Stimulated activated naive B cell treated with anti-CD40 and anti-IgM and Interleukin-4, amounts not matched to agents 10 μg/mL and 1 μg/mL and 100 μg/mL, for 72 hours (primary cell): ENCODE data around the gene MRPL41.
"Not testable (repeated sequence)": the region's sequence is repeated elsewhere in the genome, so short reads cannot be mapped to it uniquely, and the experiment has no call there.

Experiments
- ATAC-seq, 2 donors: fragments of 150-1000 bp; cut with Tn5 transposase; replicated peaks; 2 replicates each; pipeline ENCODE4 v1.10.0; 2021; ENCODE audit warnings: moderate library complexity in 1 of 2
- DNase-seq: peaks from one replicate; pipeline ENCODE4 v3.0.0; 2021
- H3K27ac Mint-ChIP-seq: one replicate; pipeline ENCODE4 v1.8.0; 2022; ENCODE audit warnings: mild to moderate bottlenecking, mixed read lengths
- H3K27me3 Mint-ChIP-seq, 2 donors: one replicate each; pipeline ENCODE4 v1.8.0; 2022; ENCODE audit warnings: mixed read lengths in 2 of 2
- H3K36me3 Mint-ChIP-seq, 2 donors: one replicate each; pipeline ENCODE4 v1.8.0; 2022; ENCODE audit warnings: mixed read lengths in 2 of 2, mild to moderate bottlenecking in 1 of 2
- H3K4me1 Mint-ChIP-seq, 2 donors: one replicate each; pipeline ENCODE4 v1.8.0; 2022; ENCODE audit warnings: mixed read lengths in 2 of 2, mild to moderate bottlenecking in 1 of 2
- H3K4me3 Mint-ChIP-seq, 2 donors: one replicate each; pipeline ENCODE4 v1.8.0; 2022; ENCODE audit warnings: mild to moderate bottlenecking in 2 of 2, mixed read lengths in 2 of 2, moderate library complexity in 1 of 2
- H3K9me3 Mint-ChIP-seq, 2 donors: one replicate each; pipeline ENCODE4 v1.8.0; 2022; ENCODE audit warnings: mixed read lengths in 2 of 2, mild to moderate bottlenecking in 1 of 2

Gene MRPL41

GRCh38 chr9:137515338-137515724, 36.3 kb upstream of the MRPL41 start:
- Mint-ChIP-seq H3K36me3 (peaks cover 0 to 4% of the 10 kb centered on the region in 2 donors), H3K4me1 (peaks cover 4 to 12% of the 10 kb centered on the region in 2 donors), H3K27ac (no peak overlapping the region), H3K27me3 (no peaks in the 10 kb centered on the region), H3K4me3 (no peak overlapping the region), H3K9me3 (no peaks in the 10 kb centered on the region)
- ATAC-seq = no peak
- DNase-seq = no peak

DNA sequence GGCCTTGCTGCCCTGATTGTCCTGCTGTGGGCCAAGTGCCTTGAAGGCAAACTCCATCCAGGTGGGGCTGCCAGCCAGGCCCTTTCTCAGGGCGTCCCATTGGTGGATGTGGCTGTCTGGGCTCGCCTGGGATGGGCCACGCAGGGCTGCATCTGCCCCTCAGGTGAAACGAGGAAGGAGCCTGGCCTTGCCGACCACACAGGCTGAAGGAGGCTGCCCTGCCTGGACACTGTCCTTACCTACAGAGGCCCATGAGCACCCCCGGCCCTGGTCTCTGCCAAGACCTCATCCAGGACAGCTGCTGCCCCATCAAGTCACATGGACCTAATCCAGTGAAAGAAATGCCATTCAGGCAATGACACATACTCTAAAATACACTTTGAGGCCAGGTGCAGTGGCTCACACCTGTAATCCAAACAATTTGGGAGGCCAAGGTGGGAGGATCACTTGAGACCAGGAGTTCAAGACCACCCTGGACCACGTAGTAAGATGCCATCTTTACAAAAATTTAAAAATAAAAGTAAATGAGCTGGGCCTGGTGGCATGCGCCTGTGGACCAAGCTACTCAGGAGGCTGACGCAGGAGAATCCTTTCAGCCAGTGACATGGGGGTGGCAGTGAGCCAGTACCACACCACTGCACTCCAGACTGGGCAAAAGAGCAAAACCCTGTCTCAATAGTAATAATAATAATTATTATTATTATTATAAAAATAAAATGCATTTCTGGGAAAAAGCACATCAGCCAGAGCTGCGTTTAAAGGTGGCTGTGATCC, 35.3 kb upstream of the MRPL41 start:
- H3K9me3 Mint-ChIP-seq = no peaks in the 10 kb centered on the region
- peaks cover 4 to 12% of the 10 kb centered on the region in 2 donors for H3K4me1 Mint-ChIP-seq
- no peak overlapping the region for H3K4me3 Mint-ChIP-seq
- no peaks in the 10 kb centered on the region for H3K27me3 Mint-ChIP-seq
- ATAC-seq = no peak
- H3K27ac Mint-ChIP-seq = no peak overlapping the region
- H3K36me3 Mint-ChIP-seq = peaks cover 0 to 8% of the 10 kb centered on the region in 2 donors
- DNase-seq = no peak

GRCh38 chr9:137518661-137519459, 32.8 kb upstream of the MRPL41 start:
- ATAC-seq, H3K4me3 Mint-ChIP-seq, H3K27ac Mint-ChIP-seq, H3K9me3 Mint-ChIP-seq, H3K4me1 Mint-ChIP-seq, H3K27me3 Mint-ChIP-seq, H3K36me3 Mint-ChIP-seq, DNase-seq: not testable (repeated sequence)

DNA sequence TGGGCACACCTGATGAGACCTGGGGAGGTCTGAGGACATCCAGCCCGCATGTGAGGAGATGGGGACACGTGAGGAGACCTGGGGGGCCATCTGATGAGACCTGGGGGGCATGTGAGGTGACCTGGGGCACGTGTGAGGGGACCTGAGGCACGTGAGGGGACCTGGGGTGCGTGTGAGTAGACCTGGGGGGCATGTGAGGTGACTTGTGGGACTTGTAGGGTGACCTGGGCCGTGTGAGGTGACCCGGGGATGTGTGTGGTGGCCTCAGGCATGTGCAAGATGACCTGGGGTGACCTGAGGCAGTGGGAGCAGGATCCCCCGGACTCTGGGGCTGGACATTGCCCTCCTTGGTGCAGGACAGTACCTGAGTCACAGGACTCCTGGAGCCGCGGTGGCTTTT, 32.1 kb upstream of the MRPL41 start:
- H3K4me3 Mint-ChIP-seq = no peak overlapping the region
- H3K27ac Mint-ChIP-seq = no peak overlapping the region
- H3K9me3 Mint-ChIP-seq = no peaks in the 10 kb centered on the region

DNA sequence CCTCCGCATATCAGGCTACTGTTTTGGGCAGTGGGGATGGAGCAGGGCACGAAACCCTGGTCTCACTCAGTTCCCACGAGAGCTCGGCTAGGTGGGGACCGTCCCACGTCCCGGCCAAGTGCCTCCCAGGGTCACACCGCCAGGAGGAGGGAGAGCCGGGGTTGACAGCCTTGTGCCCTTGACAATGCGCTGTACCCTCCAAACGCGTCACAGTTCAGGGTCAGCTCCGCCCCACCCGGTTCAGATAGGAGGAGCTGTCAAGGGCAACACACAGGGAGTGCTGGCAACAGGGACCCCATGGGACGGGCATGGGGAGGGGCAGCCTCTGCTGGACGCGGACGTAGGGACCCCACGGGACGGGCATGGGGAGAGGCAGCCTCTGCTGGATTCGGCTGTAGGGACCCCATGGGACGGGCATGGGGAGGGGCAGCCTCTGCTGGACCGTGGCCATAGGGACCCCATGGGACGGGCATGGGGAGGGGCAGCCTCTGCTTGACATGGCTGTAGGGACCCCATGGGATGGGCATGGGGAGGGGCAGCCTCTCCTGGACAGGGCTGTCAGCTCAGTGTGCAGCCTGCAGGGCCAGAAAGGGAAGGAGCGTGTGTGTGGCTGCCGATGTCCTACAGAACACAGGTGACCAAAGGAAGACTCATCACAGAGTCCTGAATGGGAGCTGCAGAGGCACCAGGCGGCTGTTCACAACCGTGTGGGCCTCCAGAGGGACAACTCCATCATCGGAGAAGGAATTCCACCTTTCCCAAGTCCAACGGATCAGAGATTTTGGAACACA, 30.9 kb upstream of the MRPL41 start:
- peaks cover 3 to 8% of the 10 kb centered on the region in 2 donors for H3K36me3 Mint-ChIP-seq
- H3K4me3 Mint-ChIP-seq = no peak overlapping the region
- ATAC-seq (no peak), DNase-seq (no peak)
- no peak overlapping the region for H3K27ac Mint-ChIP-seq
- no peaks in the 10 kb centered on the region for H3K27me3 Mint-ChIP-seq
- no peaks in the 10 kb centered on the region for H3K9me3 Mint-ChIP-seq
- peaks cover 4 to 8% of the 10 kb centered on the region in 2 donors for H3K4me1 Mint-ChIP-seq

More for the DNA sequence above, 32.1 kb upstream of the MRPL41 start:
- Mint-ChIP-seq H3K27me3 (no peaks in the 10 kb centered on the region), H3K36me3 (peaks cover 3 to 8% of the 10 kb centered on the region in 2 donors), H3K4me1 (no peaks in the 10 kb centered on the region)
- ATAC-seq = no peak
- DNase-seq = no peak

- DNase-seq (no peak), ATAC-seq (no peak)
- Mint-ChIP-seq H3K4me1 (peaks cover 4 to 8% of the 10 kb centered on the region in 2 donors), H3K27me3 (no peaks in the 10 kb centered on the region), H3K9me3 (no peaks in the 10 kb centered on the region), H3K36me3 (peaks cover 3 to 8% of the 10 kb centered on the region in 2 donors), H3K4me3 (no peak overlapping the region), H3K27ac (no peak overlapping the region)
Measured at GRCh38 chr9:137521405-137521985, 30.2 kb upstream of the MRPL41 start.

DNA sequence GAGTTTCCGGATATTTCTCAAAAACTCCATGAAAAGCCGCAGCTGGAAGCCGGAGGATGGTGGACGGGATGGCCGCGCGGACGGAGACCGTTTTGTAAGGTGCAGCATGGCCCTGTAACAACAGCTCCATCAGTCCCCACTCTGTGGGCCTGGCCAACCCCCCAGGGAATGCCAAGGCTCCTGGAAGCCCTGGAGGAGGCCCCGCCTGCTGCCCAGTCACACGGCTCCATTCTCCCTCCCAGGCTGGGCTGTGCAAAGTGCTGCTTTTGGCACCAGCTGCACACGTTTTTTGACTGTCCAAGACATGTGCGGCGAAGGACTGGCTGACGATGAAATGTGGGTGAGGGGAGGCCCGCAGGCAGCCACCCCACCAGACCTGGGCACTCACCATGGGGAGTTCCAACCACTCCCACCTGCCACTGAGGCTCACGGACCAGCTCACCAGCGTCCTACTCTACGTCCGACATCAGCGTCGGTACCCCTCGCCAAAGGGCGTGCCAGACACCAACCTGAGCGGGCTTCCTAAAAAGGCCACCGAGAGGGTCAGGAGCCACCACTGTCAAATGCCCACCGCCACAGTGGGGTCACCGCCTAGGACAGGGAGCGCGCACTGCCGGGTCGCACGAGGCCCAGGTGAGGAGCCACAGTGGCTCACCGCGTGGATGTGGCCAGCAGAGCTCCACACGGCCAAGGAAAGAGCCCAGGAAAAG, 28.8 kb upstream of the MRPL41 start:
- H3K27me3 Mint-ChIP-seq = no peaks in the 10 kb centered on the region

DNA sequence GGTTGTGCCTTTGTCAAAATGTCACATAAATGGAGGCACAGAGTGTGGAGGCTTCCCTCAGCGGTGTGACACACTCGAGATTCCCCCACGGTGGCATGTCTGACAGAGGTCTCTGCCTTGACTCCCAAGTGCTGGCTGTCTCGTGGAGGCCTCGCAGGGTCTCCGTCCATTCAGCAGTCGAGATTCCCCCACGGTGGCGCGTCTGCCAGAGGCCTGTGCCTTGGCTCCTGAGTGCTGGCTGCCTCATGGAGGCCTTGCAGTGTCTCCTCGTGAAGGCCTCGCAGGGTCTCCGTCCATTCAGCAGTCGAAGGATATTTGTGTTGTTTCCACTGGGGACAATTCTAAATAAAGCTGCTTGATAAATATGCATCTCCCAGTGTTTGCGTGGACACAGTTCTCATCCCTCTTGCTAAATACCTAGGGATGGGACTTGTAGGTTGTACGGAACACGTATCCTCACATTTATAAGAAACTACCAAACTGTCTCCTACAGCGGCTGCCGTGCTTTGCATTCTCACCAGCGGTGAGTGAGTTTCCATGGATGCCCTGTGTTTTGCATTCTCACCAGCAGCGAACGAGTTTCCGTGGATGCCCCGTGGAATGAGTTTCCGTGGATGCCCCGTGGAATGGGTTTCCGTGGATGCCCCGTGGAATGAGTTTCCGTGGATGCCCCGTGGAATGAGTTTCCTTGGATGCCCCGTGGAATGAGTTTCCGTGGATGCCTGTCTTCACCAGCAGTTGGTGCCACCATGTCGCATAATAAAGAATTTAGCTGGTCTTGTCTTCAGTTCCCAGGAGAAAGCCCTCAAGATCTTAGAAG, 27.3 kb upstream of the MRPL41 start:
- H3K4me1 Mint-ChIP-seq = peaks cover 4 to 8% of the 10 kb centered on the region in 2 donors
- H3K4me3 Mint-ChIP-seq = no peak overlapping the region
- DNase-seq (no peak), ATAC-seq (no peak)
- H3K27ac Mint-ChIP-seq = no peak overlapping the region
- H3K27me3 Mint-ChIP-seq = no peaks in the 10 kb centered on the region
- H3K36me3 Mint-ChIP-seq = peaks cover 3 to 8% of the 10 kb centered on the region in 2 donors
- no peaks in the 10 kb centered on the region for H3K9me3 Mint-ChIP-seq

More for the DNA sequence above, 28.8 kb upstream of the MRPL41 start:
- DNase-seq = no peak
- Mint-ChIP-seq H3K9me3 (no peaks in the 10 kb centered on the region), H3K4me3 (no peak overlapping the region), H3K27ac (no peak overlapping the region), H3K36me3 (peaks cover 3 to 8% of the 10 kb centered on the region in 2 donors), H3K4me1 (peaks cover 4 to 8% of the 10 kb centered on the region in 2 donors)
- no peak for ATAC-seq

DNA sequence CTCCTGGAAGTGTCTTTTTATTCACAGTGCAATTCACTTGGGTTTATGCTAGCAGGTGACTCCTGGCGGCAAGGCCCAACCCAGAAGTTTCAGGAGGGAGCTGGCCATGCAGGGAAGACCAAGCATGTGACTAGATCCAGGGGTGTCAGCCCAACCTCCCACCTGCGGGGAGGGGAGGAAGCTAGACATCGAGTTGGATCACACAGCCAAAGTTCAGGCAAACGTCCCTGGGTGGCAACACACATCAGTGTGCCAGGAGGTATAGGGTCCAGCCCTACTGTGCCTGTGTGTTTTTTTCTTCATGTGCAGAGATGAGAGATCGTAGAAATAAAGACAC, 26.7 kb upstream of the MRPL41 start:
- H3K36me3 Mint-ChIP-seq = peaks cover 3 to 8% of the 10 kb centered on the region in 2 donors
- ATAC-seq = no peak
- H3K27ac Mint-ChIP-seq = peak overlapping the region; percentile 80
- DNase-seq = no peak
- no peaks in the 10 kb centered on the region for H3K9me3 Mint-ChIP-seq
- peaks cover 4 to 8% of the 10 kb centered on the region in 2 donors for H3K4me1 Mint-ChIP-seq
- H3K27me3 Mint-ChIP-seq = no peaks in the 10 kb centered on the region
- H3K4me3 Mint-ChIP-seq = peak overlapping the region in 1 of 2 donors; percentile 46

GRCh38 chr9:137530331-137530730, 21.3 kb upstream of the MRPL41 start:
- no peak overlapping the region for H3K4me3 Mint-ChIP-seq
- ATAC-seq (no peak), DNase-seq (no peak)
- peaks cover 3 to 4% of the 10 kb centered on the region in 2 donors for H3K9me3 Mint-ChIP-seq
- no peak overlapping the region for H3K27ac Mint-ChIP-seq
- peaks cover 8 to 22% of the 10 kb centered on the region in 2 donors for H3K36me3 Mint-ChIP-seq
- H3K27me3 Mint-ChIP-seq = no peaks in the 10 kb centered on the region
- H3K4me1 Mint-ChIP-seq = peaks cover 21 to 34% of the 10 kb centered on the region in 2 donors

GRCh38 chr9:137531099-137531765, 20.4 kb upstream of the MRPL41 start:
- Mint-ChIP-seq H3K4me1 (peaks cover 23 to 35% of the 10 kb centered on the region in 2 donors), H3K4me3 (peak overlapping the region in 1 of 2 donors; percentile 25), H3K36me3 (peaks cover 10 to 24% of the 10 kb centered on the region in 2 donors), H3K27me3 (no peaks in the 10 kb centered on the region), H3K27ac (peak overlapping the region; percentile 31), H3K9me3 (peaks cover 6 to 7% of the 10 kb centered on the region in 2 donors)
- ATAC-seq (peak in 1 of 2 donors; percentile 34), DNase-seq (no peak)

- H3K27ac Mint-ChIP-seq, ATAC-seq, DNase-seq, H3K4me3 Mint-ChIP-seq, H3K27me3 Mint-ChIP-seq: not testable (repeated sequence)
- H3K9me3 Mint-ChIP-seq = peaks cover 9 to 11% of the 10 kb centered on the region in 2 donors
- H3K4me1 Mint-ChIP-seq = peaks cover 30 to 49% of the 10 kb centered on the region in 2 donors
- peaks cover 15 to 35% of the 10 kb centered on the region in 2 donors for H3K36me3 Mint-ChIP-seq
Measured at GRCh38 chr9:137532891-137533468, 18.7 kb upstream of the MRPL41 start.
